Right kidney (tissue), 1 donor: ENCODE data around the gene ARHGAP22.
"Not testable (repeated sequence)": the region's sequence is repeated elsewhere in the genome, so short reads cannot be mapped to it uniquely, and the experiment has no call there.

ENCODE experiments used
- DNase-seq: peaks from one replicate; pipeline ENCODE4 v3.0.0-alpha.2; 2016

Gene ARHGAP22

DNA sequence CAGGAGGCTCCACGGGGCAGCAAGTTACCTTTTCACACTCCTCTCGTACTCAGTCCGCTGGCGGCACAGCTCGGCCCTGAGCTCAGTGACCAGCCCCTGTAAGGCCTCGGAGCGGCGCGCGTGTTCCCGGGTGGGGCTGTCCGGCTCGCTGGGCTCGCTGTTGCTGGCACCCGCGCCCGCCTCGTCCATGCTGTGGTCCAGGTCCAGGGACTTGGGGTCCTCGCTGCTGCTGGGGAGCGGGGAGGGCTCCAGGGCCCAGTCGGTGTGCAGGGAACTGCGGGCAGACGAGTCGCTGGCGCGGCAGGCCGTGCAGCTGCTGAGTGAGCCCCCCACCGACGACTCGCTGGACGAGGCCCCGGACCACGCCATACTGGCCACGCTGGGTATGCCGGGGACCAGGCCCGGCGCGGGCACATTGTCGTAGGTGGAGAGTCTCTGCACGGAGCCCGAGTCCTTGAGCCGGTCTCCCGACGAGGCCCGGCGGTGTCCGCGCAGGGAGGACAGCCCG lies 154.6 kb downstream of the ARHGAP22 start:
- no peak for DNase-seq

DNA sequence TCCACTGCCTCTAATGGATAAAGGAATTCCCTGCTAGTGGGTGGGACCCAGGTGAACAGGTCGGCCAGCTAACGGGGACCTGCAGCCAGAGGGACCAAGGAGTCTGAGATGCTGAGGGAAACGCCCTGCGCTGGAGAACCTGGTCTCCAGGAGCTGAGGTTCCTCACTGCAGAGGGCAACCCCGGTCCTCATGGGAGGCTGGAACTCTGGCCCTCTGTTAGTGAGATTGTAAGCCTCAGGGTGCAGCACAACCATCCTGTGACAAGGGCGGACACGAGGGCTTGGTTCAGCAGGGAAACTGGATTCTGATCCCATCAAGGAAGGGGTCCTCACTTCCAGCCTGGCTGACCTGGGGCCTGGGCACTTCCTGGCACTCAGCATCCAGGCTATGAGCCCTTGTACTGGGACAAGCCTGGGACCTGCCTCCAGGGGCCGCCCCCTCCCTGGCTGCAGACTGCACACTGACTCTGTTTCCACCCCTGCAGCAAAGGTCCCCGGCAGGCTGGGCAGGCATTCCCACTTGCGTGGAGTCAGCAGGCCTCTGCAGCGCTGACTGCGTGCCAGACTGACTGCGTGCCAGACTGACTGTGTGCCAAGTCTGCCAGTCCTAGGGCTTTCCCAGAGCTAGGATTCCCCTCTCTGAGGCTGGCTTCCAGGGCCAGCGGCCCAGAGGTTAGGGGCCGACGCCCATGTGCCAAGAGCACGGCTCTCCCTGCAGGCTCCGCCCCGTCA lies 155.2 kb downstream of the ARHGAP22 start:
- DNase-seq = no peak

DNA sequence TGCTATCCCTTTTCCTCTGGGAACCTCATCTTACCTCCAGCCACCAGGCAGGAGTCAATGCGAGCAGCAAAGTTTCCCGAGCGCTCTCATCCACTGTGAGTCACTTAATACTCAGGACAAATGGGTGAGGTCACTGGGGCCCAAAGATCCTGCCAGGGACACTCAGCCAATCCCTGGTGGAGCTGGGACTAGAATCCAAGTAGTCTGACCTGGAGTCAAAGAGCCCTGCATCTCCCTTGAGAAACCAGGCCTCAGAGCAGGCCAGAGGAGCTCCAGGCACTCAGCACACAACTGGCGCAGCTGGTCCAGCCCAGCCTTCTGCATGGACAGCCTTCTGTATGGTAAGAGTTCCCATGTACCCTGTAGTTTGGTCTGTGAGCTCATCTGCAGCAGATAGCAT lies 156.1 kb downstream of the ARHGAP22 start:
- no peak for DNase-seq

DNA sequence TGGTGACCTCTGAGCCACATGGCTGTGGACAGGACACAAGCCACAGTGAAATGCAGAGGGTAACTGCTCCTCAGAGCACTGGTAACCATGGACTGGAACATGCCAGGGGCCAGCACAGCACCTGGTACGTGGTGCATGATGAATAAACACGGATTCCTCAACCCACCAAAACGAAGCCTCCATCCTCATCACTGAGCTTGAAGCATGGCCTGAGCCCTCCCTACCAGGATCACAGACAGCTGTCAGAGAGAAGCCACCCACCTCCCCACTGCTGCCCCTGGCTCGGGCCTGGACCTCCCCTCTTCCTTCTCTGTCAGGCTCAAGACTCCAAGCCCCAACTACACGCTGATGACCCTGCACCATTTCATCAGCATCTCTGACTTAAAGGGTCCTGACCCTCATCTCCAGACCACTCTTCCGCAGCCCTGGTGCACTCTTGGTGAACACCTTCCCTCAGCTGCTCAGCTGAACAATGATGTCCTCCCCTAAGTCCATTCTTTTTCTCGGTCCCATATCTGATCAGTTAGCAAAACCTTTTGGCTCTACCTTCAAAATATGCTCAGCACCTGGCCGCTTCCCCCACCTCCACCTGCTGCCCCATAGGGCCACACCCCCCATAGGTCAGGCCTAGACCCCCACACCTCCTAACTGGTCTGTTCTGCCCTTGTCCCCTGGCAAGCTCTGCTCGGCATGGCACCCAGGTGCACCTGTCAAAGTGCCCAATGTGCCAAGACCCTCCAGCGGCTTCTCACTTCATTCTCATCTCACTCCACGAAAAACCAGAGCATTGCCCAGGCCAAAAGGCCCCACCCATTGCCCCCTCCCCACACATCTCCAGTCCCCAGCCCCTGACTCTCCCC lies 157.3 kb downstream of the ARHGAP22 start:
- DNase-seq = no peak

DNA sequence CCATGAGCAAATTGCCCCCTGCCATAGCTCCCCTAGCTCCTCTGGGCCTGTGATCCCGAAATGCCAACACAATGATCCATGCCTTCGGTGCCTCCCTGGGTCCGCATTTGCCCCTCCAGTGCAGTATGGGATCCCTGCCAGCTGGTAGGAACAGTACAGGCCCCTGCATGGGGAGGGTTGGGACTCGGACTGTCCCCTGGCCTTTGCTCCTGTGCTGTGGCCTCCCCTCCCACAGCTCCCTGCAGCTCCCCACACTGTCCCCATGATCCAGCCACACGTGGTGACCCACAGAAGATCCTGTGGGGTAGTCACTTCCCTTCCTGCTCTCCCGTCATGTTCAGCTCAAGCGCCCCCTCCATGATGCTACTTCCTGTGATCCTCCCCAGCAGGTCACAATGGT lies 158.1 kb downstream of the ARHGAP22 start:
- DNase-seq = no peak

DNA sequence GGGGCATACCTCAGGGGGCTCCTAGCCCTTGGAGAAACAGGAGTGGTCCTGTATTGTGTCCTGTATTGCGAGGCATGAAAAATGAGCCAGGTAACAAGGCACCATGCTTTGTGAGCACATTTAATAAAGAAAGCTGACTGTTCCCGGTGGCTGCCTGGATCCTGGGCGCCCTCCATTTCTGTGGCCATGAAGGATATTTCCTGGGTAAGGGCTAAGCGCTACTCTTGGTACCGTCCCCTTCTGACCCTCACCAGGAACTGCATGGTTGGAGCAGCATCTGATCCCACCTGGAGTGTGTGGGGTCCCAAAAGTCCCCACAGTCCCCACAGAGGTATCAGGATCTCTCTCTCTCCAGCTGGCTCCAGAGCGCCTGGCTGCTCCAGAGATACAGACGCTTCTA lies 158.9 kb downstream of the ARHGAP22 start:
- DNase-seq = no peak

DNA sequence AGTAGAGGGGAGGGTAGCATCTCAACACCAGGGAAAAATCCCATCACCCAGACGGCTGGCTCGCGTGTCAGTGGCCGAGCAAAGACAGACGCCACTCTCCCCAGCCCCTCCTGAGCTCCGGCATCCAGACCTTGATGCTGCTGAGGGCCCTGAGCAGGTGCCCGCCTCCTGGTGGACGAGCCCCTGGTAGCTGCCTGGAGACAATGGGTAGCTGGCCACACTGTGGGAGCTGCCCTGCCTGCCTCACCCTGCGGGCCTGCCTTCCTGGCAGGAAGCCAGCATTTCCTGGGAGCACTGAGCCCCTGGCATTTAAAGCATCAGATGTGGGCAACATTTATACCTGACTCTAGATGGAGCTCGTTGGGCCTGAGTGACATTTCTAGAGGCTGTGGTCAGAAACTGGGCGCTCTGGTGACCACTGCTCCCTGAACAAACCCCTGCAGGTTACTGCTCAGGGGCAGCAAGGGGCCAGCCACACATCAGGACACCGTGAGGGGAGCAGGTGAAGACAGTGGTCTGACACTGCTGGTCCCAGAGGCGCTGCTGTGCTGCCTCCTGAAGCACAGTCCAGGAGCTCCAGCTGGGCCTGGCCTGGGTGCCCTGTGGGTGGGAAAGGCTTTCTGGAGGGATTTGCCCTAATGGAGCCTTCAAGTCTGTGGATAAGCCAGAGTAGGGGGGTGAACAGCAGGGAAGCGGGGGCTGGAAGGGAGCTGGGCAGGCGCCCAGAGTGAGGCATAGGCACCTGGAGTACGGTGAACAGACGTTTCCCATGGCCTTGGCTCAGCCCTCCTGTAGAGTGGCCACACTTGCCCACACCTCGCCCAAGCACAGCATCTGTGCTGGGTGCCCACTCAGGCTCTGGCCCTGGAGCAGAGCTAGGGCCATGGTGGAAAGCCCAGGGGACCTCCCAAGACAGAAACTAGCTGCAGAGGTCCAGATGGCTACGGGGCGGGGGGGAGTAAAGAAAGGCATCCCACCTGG lies 159.7 kb downstream of the ARHGAP22 start:
- no peak for DNase-seq

DNA sequence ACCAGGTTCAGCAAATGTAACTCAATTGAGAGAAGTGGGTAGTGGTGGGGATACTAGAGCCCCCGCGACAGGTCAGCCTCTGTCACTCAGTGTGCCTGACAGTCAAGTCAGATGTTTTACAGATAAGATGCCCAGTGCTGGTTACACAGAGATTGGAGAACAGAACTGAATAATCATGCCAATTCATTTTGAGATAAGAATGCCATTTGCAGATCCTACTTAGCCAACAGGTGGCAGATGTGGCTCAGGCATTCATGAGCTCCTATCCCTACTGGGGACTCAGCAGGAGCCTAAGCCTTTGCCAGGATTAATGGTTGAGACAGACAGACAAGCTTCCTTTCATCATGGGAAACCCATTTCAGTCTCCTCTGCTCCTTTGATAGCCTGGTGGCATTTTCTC lies 160.6 kb downstream of the ARHGAP22 start:
- DNase-seq = no peak

DNA sequence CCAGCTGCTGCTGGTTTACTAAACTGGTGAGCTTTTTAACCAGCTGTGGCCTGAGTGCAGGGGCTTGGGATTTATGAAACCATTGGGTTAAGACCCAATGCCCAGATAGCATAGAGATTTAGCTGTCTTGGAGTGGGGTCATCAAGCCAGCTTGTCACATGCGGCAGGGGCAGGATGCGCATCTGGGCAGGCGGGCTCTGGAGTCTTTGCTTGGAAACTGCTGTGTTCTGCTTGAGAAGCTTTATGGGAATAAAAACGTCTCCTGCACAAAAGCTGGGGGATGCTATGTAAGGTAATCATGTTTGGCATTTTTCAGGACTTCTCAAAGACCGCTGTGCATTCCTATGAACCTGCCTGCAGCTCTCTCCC lies 162.1 kb downstream of the ARHGAP22 start:
- DNase-seq = no peak

DNA sequence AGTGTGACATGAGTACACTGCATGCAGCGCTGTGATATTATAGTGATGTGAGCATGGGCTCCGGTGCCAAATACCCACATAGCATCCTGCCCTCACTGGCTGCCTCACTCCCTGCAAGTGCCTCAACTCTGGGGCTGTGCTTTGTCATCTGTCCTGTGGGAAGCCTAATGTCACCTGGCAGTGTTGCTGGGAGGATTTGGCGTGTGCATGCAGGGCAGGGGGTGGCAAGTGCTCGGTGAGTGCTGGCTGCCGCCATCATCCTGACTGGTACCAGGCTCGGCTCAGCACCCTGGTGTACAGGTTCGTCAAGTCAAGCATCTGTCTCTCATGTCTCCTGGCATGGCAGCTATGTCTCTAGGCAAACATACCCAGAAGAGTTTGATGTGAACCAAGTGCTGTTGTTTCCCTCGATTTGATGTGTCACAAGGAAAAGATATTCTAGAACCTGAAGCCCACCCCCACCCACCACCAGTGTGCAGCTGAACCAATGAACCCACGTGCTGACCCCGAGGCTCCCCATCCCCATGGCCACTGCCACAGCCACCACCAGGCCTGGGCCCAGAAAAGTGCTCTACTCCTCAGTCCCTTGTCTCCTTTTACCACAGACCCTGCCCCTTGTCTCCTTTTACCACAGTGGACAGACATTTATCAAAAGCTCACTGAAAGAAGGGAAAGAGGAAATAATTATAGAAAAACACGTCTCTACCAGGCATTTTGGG lies 162.6 kb downstream of the ARHGAP22 start:
- DNase-seq = no peak

DNA sequence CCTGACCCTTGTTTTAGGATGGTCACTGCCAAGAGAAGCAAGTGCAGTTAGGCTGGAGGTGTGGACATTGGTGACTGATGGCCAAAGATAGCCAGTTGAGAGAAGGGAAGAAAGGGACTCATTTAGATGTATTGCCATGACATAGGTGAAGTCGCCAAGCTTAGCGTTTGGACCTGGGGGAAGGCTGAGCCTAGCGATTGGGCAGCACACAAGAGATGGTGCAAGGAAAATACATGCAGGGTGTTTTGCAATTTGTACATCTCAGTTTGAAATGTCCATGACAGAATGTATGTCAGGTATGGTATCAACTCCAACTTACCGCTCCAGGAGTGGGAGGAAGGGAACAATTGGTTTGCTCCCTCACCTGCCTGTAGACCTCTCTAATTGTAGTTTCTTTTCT lies 164.1 kb downstream of the ARHGAP22 start:
- DNase-seq = no peak

DNA sequence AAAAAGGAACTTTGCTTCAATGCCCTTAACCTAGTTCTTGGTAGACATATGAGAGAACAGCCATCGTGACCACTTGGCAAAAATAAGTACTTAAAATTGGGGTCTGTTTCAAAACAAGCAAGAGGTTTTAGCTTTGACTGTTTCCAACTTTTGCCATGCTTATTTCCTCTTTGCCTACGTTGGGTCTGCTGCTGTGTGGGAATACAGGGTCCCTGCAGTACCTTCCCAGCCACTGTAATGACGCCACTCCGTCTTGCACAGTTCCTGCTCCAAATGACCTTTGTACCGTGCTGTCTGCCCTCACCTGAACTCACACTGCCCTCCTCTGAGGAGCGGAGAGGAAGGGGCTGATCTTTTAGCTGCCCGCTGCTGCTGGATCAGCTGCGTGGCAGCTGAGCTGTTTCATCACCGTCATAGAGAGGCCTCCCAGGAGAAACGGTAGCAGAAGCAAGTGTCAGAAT lies 165.3 kb downstream of the ARHGAP22 start:
- no peak for DNase-seq

DNA sequence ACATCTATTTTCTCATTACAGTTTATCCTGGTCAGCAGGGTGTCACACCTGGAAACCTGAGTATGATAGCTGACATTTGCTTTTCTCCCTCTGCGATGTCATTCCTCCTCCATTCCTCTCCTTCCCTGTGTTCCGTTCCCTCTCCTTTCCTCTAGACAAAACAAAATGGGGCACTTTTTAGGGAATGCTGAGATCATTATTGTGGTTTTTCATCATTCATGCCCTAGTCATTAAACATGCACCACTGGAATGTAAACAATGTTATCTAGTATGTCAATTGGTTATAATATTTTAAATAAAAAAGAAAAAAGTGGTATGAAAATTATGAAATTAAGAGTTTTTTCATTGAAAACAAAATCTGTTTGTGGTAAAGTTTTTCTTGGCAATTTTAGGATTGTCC lies 165.8 kb downstream of the ARHGAP22 start:
- no peak for DNase-seq

DNA sequence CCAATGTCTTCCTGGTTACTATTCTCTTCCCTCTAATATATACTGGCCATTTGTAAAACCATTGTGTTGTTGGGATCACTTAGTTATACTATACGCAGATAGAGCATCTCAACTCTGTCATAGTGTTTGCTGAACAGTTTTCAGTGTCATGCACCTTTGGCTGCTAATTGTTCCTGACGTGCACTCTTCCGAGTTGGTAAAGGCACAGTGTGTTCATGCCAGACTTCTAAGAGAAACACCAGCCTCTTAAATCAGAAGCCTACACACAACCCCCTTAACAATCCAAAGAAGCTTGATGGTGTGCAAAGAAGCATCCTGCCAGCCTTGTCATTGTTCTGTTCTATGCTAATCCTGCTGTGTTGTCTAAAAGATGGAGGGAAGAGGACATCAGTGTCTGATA lies 167.3 kb downstream of the ARHGAP22 start:
- DNase-seq = no peak

DNA sequence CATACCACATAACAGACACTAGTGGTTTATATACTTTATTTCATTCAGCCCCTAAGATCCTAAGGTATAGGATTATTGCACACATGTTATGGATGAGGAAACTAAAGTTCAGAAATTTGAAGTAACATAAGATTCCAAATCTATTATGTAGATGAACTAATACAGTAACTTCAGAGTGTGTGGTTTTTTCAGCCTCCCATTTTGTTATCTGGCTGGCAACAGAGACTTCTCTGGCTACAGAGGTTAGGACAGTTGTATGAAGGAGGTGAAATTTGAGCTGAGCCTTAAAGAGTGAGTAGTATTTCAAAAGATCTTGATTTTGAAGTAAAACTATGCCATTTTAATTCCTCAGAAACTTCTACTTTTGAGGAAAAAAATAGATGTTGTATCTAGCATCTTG lies 173.0 kb downstream of the ARHGAP22 start:
- no peak for DNase-seq

DNA sequence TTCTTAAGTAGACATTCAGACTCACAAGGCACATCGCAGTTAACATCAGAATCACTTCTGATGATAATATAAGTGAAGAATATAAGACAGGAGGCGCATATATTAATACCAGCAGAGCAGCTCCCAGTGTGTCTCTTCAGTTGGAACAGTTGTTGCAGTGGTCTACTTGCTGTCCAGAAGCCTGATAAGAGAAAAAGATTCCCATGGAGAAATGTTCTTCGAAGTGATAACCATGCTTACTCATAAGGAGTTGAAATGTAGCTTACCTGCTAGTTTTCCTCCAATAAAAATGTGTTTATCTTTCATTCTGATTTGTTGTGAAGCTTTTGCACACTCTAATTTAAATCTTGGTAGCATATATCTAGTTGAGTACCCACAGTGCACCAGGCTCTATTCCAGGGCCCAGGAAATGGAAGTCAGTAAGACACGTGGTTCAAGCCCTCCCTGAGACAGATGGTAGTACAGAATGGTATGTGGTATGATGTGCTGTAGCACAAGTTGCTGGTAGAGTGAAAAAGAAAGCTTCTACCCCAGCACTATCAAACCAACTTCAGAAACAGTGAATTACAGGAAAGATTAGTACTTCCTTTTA lies 174.4 kb downstream of the ARHGAP22 start:
- no peak for DNase-seq

DNA sequence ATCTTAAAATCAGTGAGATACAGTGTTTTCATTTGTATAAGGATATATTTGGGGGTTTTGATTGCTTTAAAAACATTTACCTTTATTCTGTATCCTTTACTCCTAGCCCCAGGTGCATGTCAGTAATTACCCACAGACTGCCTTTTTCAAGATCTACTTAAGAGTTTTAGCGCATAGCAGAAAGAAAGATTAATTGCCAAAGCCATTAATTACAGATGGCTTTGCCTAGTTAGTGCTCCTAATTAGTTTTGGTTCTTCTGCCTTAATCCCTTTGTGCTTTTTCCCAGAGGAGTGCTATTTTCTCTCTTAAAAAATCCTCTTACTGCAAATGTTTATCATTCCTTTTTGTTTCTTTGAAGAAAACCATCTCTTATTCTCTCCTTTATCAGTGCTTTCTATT lies 175.6 kb downstream of the ARHGAP22 start:
- no peak for DNase-seq

DNA sequence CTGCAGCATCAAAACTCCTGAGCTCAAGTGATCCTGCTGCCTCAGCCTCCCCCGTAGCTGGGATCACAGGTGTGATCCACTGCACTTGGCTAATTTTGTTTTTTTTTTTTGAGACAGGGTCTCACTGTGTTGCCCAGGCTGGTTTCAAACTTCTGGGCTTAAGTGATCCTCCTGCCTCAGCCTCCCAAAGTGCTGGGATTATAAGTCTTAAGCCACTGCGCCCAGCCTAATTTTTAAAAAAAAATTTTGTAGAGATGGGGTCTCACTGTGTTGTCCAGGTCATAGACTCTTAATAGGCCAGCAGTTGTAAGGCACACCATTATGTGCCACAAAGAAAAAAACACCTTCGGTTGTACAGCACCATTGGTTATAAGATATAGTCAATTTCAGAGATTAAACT lies 176.0 kb downstream of the ARHGAP22 start:
- no peak for DNase-seq

DNA sequence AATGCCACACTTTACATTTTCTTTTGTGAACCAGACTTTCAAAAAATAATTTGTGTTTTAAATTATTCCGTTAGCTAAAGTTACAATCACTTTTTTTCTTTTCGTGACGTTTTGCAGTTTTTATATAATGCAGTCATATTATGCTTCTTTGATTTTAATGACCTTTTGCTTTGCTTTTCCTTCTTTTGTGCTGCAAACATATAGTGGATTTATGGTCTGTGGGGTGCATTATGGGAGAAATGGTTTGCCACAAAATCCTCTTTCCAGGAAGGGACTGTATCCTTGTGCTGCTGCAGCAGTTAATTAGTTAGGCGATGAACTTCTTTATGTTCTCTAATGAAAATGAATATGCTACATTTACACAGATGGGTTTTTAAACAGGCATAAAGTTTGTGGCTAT lies 181.0 kb downstream of the ARHGAP22 start:
- DNase-seq = no peak

DNA sequence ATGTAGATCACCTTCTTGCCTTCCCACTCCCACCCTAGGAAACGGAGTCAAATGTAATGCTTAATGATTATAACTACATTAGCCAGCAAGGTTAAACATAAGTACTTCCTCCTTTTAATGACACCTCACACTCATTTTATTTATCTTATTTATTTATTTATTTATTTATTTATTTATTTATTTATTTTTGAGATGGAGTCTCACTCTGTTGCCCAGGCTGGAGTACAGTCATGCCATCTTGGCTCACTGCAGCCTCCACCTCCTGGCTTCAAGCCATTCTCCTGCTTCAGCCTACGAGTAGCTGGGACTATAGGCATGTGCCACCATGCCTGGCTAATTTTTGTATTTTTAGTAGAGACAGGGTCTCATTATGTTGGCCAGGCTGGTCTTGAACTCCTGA lies 183.0 kb downstream of the ARHGAP22 start:
- not testable (repeated sequence) for DNase-seq

DNA sequence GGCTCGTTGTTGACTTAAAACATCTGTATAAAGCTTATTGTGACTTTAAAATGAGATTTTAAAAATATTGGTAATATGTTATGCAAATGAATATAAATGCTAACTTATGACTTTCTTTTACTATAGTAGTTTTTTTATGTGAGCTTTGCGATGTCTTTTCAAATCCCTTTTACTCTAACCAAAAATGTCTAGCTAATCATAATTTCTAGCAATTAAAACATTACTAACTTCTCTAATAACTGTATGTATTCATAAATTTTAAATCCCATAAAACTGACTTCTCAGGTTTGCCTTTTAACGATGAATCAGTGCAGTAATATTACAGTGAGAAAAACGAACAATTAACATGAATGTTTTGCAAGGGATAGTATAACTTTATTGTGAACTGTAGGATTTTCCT lies 185.2 kb downstream of the ARHGAP22 start:
- DNase-seq = no peak
